IMR-90 (cell line): ENCODE results near the gene SPECC1L. TPM values are rescaled to one million over a fixed set of nuclear protein-coding genes. Genes with fewer than 3 reads are reported as not detected.

ENCODE experiments used
- ATAC-seq: fragments of 200-7000 bp; cut with Tn5 transposase; 2 replicates; pipeline ENCODE4 v1.9.1; 2020; ENCODE audit warnings: low read depth, mild to moderate bottlenecking, moderate library complexity
- BruUV-seq: library from RNA; stranded (reverse); fragments of 400-500 nt; replicated peaks from 2 replicates; lab custom pipeline; 2021; lab: Mats Ljungman, UMichigan
- CTCF ChIA-PET: fragments of 300-600 bp; formaldehyde crosslinking; extraction: SDS; loops from one replicate; lab custom pipeline; 2021; ENCODE audit warnings: antibody characterized with exemption; lab: Yijun Ruan, JAX
- POLR2A ChIA-PET: fragments of 300-600 bp; sonication (Branson Sonifier 250); formaldehyde crosslinking; loops from one replicate; lab custom pipeline; 2022; ENCODE audit warnings: antibody characterized with exemption; ENCODE audit not compliant: unreplicated experiment; lab: Charles Lee
- DNase-seq: peaks from one replicate; pipeline ENCODE4 v3.0.0; 2013
- H2AFZ ChIP-seq: replicated peaks from 2 replicates; pipeline ENCODE3; 2013; ENCODE audit warnings: low read length, mild to moderate bottlenecking; ENCODE audit not compliant: poor library complexity
- H2AK5ac ChIP-seq: 2 replicates; pipeline ENCODE4 v1.6.1; 2013; ENCODE audit warnings: low read depth, low read length, inconsistent platforms
- H2AK9ac ChIP-seq: replicated peaks from 2 replicates; pipeline ENCODE3; 2013; ENCODE audit warnings: mild to moderate bottlenecking, low read depth, low read length, moderate library complexity; ENCODE audit not compliant: poor library complexity
- H2BK120ac ChIP-seq: 2 replicates; pipeline ENCODE4 v1.6.1; 2013; ENCODE audit warnings: low read depth, low read length, inconsistent platforms
- H2BK15ac ChIP-seq: 3 replicates; pipeline ENCODE4 v1.6.1; 2013; ENCODE audit warnings: low read depth, low read length, inconsistent platforms
- H2BK20ac ChIP-seq: 2 replicates; pipeline ENCODE4 v1.6.1; 2013; ENCODE audit warnings: low read depth, mild to moderate bottlenecking, inconsistent platforms, low read length, moderate library complexity
- H2BK5ac ChIP-seq: 2 replicates; pipeline ENCODE4 v1.6.1; 2013; ENCODE audit warnings: mild to moderate bottlenecking, low read depth, low read length, inconsistent platforms; ENCODE audit not compliant: poor library complexity, severe bottlenecking
- H3K14ac ChIP-seq: replicated peaks from 2 replicates; pipeline ENCODE4 v1.6.1; 2013; ENCODE audit warnings: low read depth, low read length, inconsistent platforms
- H3K18ac ChIP-seq: 2 replicates; pipeline ENCODE4 v1.6.1; 2013; ENCODE audit warnings: low read depth, low read length, control low read depth
- H3K23ac ChIP-seq: 2 replicates; pipeline ENCODE4 v1.6.1; 2013; ENCODE audit warnings: low read depth, low read length, inconsistent platforms
- H3K27ac ChIP-seq: 2 replicates; pipeline ENCODE4 v1.5.1; 2013; ENCODE audit warnings: mild to moderate bottlenecking, control low read depth, low read length; ENCODE audit not compliant: insufficient read depth
- H3K27me3 ChIP-seq: 2 replicates; pipeline ENCODE4 v1.6.1; 2013; ENCODE audit warnings: low read length; ENCODE audit not compliant: control insufficient read depth, insufficient read depth
- H3K36me3 ChIP-seq: 2 replicates; pipeline ENCODE4 v1.6.1; 2013; ENCODE audit warnings: low read length, mixed read lengths; ENCODE audit not compliant: control insufficient read depth, insufficient read depth
- H3K4ac ChIP-seq: 2 replicates; pipeline ENCODE4 v1.6.1; 2013; ENCODE audit warnings: low read depth, low read length, inconsistent platforms
- H3K4me1 ChIP-seq: 2 replicates; pipeline ENCODE4 v1.6.1; 2013; ENCODE audit warnings: low read length, mixed read lengths; ENCODE audit not compliant: control insufficient read depth, insufficient read depth
- H3K4me2 ChIP-seq: 2 replicates; pipeline ENCODE4 v1.6.1; 2013; ENCODE audit warnings: low read depth, mild to moderate bottlenecking, control low read depth, low read length, moderate library complexity
- H3K4me3 ChIP-seq: 2 replicates; pipeline ENCODE4 v1.5.1; 2013; ENCODE audit warnings: low read depth, mild to moderate bottlenecking, control low read depth, low read length, moderate library complexity; ENCODE audit not compliant: insufficient read depth
- H3K56ac ChIP-seq: 2 replicates; pipeline ENCODE4 v1.6.1; 2013; ENCODE audit warnings: low read length, inconsistent platforms; ENCODE audit not compliant: insufficient read depth; ENCODE audit errors: extremely low read depth
- H3K79me1 ChIP-seq, 2 experiments: 2 replicates each; pipeline ENCODE4 v1.6.1; 2013; ENCODE audit warnings: low read length in 2 of 2, inconsistent platforms in 1 of 2, low read depth in 1 of 2
- H3K9ac ChIP-seq: 2 replicates; pipeline ENCODE4 v1.6.1; 2013; ENCODE audit warnings: low read depth, low read length, control low read depth
- H3K9me1 ChIP-seq: 2 replicates; pipeline ENCODE4 v1.6.1; 2013; ENCODE audit warnings: low read length, inconsistent platforms; ENCODE audit not compliant: insufficient read depth
- H3K9me3 ChIP-seq: 2 replicates; pipeline ENCODE4 v1.6.1; 2013; ENCODE audit warnings: low read length; ENCODE audit not compliant: control insufficient read depth, insufficient read depth
- H4K20me1 ChIP-seq: 2 replicates; pipeline ENCODE4 v1.6.1; 2013; ENCODE audit warnings: low read length, inconsistent platforms; ENCODE audit not compliant: insufficient read depth
- H4K5ac ChIP-seq: 2 replicates; pipeline ENCODE4 v1.6.1; 2013; ENCODE audit warnings: mild to moderate bottlenecking, low read depth, low read length, control low read depth
- H4K8ac ChIP-seq, 2 experiments: 2 replicates each; pipeline ENCODE4 v1.6.1; 2013; ENCODE audit warnings: low read depth in 2 of 2, low read length in 2 of 2, control low read depth in 1 of 2, inconsistent platforms in 1 of 2
- H4K91ac ChIP-seq: 2 replicates; pipeline ENCODE4 v1.6.1; 2013; ENCODE audit warnings: low read depth, low read length, inconsistent platforms; ENCODE audit not compliant: insufficient read depth
- BHLHE40 ChIP-seq: fragments of 150-350 bp; IDR thresholded peaks from 2 replicates; pipeline ENCODE4 v1.6.1; 2016; ENCODE audit warnings: mild to moderate bottlenecking, low read depth, low read length
- CEBPB ChIP-seq: IDR thresholded peaks from 2 replicates; pipeline ENCODE4 v1.6.1; 2012; ENCODE audit warnings: low read depth, low read length, improper control_type of control experiment
- CHD1 ChIP-seq: IDR thresholded peaks from 2 replicates; pipeline ENCODE4 v1.6.1; 2012; ENCODE audit warnings: low read depth, low read length, improper control_type of control experiment
- CTCF ChIP-seq: conservative IDR thresholded peaks from 2 replicates; pipeline ENCODE4 v1.5.1; 2012; ENCODE audit warnings: mild to moderate bottlenecking, low read depth, low read length, improper control_type of control experiment
- ELK1 ChIP-seq: fragments of 150-350 bp; IDR thresholded peaks from 2 replicates; pipeline ENCODE4 v1.6.1; 2016; ENCODE audit warnings: low read depth, mild to moderate bottlenecking, low read length, moderate library complexity, borderline replicate concordance
- FOS ChIP-seq: fragments of 150-350 bp; IDR thresholded peaks from 2 replicates; pipeline ENCODE4 v1.6.1; 2016; ENCODE audit warnings: low read depth, low read length
- MAFK ChIP-seq: IDR thresholded peaks from 2 replicates; pipeline ENCODE4 v1.6.1; 2012; ENCODE audit warnings: low read depth, low read length, improper control_type of control experiment
- MAZ ChIP-seq: IDR thresholded peaks from 2 replicates; pipeline ENCODE4 v1.6.1; 2012; ENCODE audit warnings: low read depth, mild to moderate bottlenecking, low read length, improper control_type of control experiment, moderate library complexity, borderline replicate concordance
- MXI1 ChIP-seq: IDR thresholded peaks from 2 replicates; pipeline ENCODE4 v1.6.1; 2012; ENCODE audit warnings: low read depth, mild to moderate bottlenecking, low read length, moderate library complexity, borderline replicate concordance
- NFE2L2 ChIP-seq: fragments of 150-350 bp; IDR thresholded peaks from 2 replicates; pipeline ENCODE4 v1.6.1; 2016; ENCODE audit warnings: low read depth, mild to moderate bottlenecking, low read length
- POLR2A ChIP-seq: IDR thresholded peaks from 2 replicates; pipeline ENCODE4 v1.6.1; 2012; ENCODE audit warnings: mild to moderate bottlenecking, low read depth, low read length
- RAD21 ChIP-seq: IDR thresholded peaks from 2 replicates; pipeline ENCODE4 v1.6.1; 2012; ENCODE audit warnings: low read length, improper control_type of control experiment
- RCOR1 ChIP-seq: IDR thresholded peaks from 2 replicates; pipeline ENCODE4 v1.6.1; 2012; ENCODE audit warnings: mild to moderate bottlenecking, low read length, improper control_type of control experiment; ENCODE audit not compliant: insufficient replicate concordance
- RFX5 ChIP-seq: IDR thresholded peaks from 2 replicates; pipeline ENCODE4 v1.8.0; 2012; ENCODE audit warnings: low read depth, mild to moderate bottlenecking, low read length, moderate library complexity
- SMC3 ChIP-seq: fragments of 150-350 bp; IDR thresholded peaks from 2 replicates; pipeline ENCODE4 v1.6.1; 2016; ENCODE audit warnings: low read depth, mild to moderate bottlenecking, antibody characterized with exemption, low read length, moderate library complexity
- WGBS, 2 experiments: methylation state at CpG; one replicate each; pipeline versions ENCODE4 v1.1.5 to v1.1.7; 2013; ENCODE audit warnings: missing lambda C conversion rate in 2 of 2; ENCODE audit not compliant: insufficient read length in 1 of 2; ENCODE audit errors: extremely low coverage in 2 of 2; 5-methylcytosine and 5-hydroxymethylcytosine counted together
- dilution Hi-C: fragments of 300-500 bp; cut with HindIII; formaldehyde crosslinking; loops from one replicate; pipeline ENCODE4 v1.14.3; 2018; ENCODE audit warnings: low sequenced_read_pairs; ENCODE audit not compliant: unreplicated experiment
- in situ Hi-C: fragments of 300-500 bp; cut with MboI; formaldehyde crosslinking; loops from 3 replicates; pipeline ENCODE4 v1.14.3; 2019; ENCODE audit warnings: low sequenced_read_pairs, inconsistent platforms, mixed read lengths
- intact Hi-C: fragments of 100-400 bp; cut with micrococcal nuclease; formaldehyde crosslinking; loops from 2 replicates; pipeline ENCODE4 v1.10.0; 2022
- polyA plus RNA-seq, 3 experiments: library from polyadenylated mRNA; depleted of rRNA; stranded (reverse); fragments of >200 nt; gene quantifications; 2 replicates each; pipeline ENCODE4 v1.2.3, GENCODE V29; 2012; ENCODE audit warnings: low replicate concordance in 1 of 3
- total RNA-seq: library from RNA; depleted of rRNA; stranded (reverse); fragments of >200 nt; gene quantifications from 2 replicates; pipeline ENCODE4 v1.2.3, GENCODE V29; 2012
- TF ChIP-seq, protein P1 (sequence below): fragments of 150-350 bp; IDR thresholded peaks from 2 replicates; pipeline ENCODE4 v1.6.1; 2017; ENCODE audit warnings: mild to moderate bottlenecking, antibody characterized with exemption, low read length, low read depth

Gene SPECC1L
- total and polyA plus RNA-seq, 2 of the 4 experiments (the other 2 are of a cell fraction) = 18.7 to 44.1 TPM

GRCh38 chr22:24390576-24390975 is 119.9 kb downstream of the SPECC1L start:
- H3K27ac ChIP-seq = no peak overlapping the region
- no peak for ATAC-seq
- dilution Hi-C loops = no loop called here

More at GRCh38 chr22:24390576-24390975, 119.9 kb downstream of the SPECC1L start:
- no peak for DNase-seq
- 0 out of 2 replicates have a peak overlapping the region, but pooled peaks have one; percentile 13 for H3K14ac ChIP-seq
- no TSS peak for BruUV-seq
- no peaks in the 10 kb centered on the region for H3K9me3 ChIP-seq
- H3K4me1 ChIP-seq = peaks cover 16% of the 10 kb centered on the region
- intact Hi-C loops (no loop called here), in situ Hi-C loops (no loop called here)
- H3K9ac ChIP-seq = no peak overlapping the region
- H3K9me1 ChIP-seq = peaks cover 8% of the 10 kb centered on the region
- ChIA-PET POLR2A (interaction anchor here (0.6 kb wide), 1 partner anchor 101 kb away, joined by 6 read pairs; no protein-coding TSS in a partner anchor), CTCF (interaction anchor here (0.8 to 1.6 kb wide), 2 partner anchors 13 to 23 kb away, joined by 3 read pairs; no protein-coding TSS in a partner anchor)
- H3K36me3 ChIP-seq = peaks cover 3% of the 10 kb centered on the region
- no peak overlapping the region for H3K23ac ChIP-seq
- no peak overlapping the region for H4K91ac ChIP-seq
- no peak overlapping the region for H3K4ac ChIP-seq
- H2AK5ac ChIP-seq = no peak overlapping the region
- WGBS, 2 experiments = no CpG with 5 or more reads among the region's 7 CpGs
- 0 out of 2 replicates have a peak overlapping the region, but pooled peaks have one; percentile 32 for H4K5ac ChIP-seq
- H2BK15ac ChIP-seq = no peak overlapping the region
- no peak overlapping the region for H2BK120ac ChIP-seq
- H4K8ac ChIP-seq = no peak overlapping the region
- no peak overlapping the region for H2AFZ ChIP-seq
- H2AK9ac ChIP-seq = no peak overlapping the region
- no peak overlapping the region for H3K56ac ChIP-seq
- H3K4me3 ChIP-seq = no peak overlapping the region
- H3K4me2 ChIP-seq = no peak overlapping the region
- H2BK20ac ChIP-seq = no peak overlapping the region
- peaks cover 15 to 57% of the 10 kb centered on the region in 2 experiments for H3K79me1 ChIP-seq
- H4K20me1 ChIP-seq = no peaks in the 10 kb centered on the region
- H2BK5ac ChIP-seq = no peak overlapping the region
- H3K18ac ChIP-seq = no peak overlapping the region
- no peaks in the 10 kb centered on the region for H3K27me3 ChIP-seq
- TF ChIP-seq SMC3 = no peak
- TF ChIP-seq RAD21 = no peak
- no peak for TF ChIP-seq MXI1
- no peak for TF ChIP-seq MAZ
- TF ChIP-seq BHLHE40 = no peak
- no peak for TF ChIP-seq NFE2L2
- TF ChIP-seq MAFK = no peak
- no peak for TF ChIP-seq FOS
- TF ChIP-seq RCOR1 = no peak
- TF ChIP-seq CTCF = no peak
- TF ChIP-seq, protein P1, sequence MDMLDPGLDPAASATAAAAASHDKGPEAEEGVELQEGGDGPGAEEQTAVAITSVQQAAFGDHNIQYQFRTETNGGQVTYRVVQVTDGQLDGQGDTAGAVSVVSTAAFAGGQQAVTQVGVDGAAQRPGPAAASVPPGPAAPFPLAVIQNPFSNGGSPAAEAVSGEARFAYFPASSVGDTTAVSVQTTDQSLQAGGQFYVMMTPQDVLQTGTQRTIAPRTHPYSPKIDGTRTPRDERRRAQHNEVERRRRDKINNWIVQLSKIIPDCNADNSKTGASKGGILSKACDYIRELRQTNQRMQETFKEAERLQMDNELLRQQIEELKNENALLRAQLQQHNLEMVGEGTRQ = no peak
- TF ChIP-seq POLR2A = no peak
- TF ChIP-seq RFX5 = no peak
- TF ChIP-seq CHD1 = no peak
- no peak for TF ChIP-seq ELK1
- no peak for TF ChIP-seq CEBPB
